Testis (tissue), 3 donors: ENCODE results near the gene CACNB3. TPM values are rescaled to one million over a fixed set of nuclear protein-coding genes. Genes with fewer than 3 reads are reported as not detected.
"Not testable (repeated sequence)": the region's sequence is repeated elsewhere in the genome, so short reads cannot be mapped to it uniquely, and the experiment has no call there.

Source experiments
- DNase-seq: peaks from one replicate; pipeline ENCODE4 v3.0.0-alpha.2; 2019
- H3K27ac ChIP-seq, 2 donors: fragments of 200-600 bp; sonication (generic); one replicate each; pipeline ENCODE4 v1.5.1; 2019
- H3K27me3 ChIP-seq: fragments of 200-600 bp; sonication (generic); one replicate; pipeline ENCODE4 v1.5.1; 2019
- H3K36me3 ChIP-seq: fragments of 200-600 bp; sonication (generic); one replicate; pipeline ENCODE4 v1.5.1; 2017; ENCODE audit warnings: low read depth; ENCODE audit errors: missing control alignments
- H3K4me1 ChIP-seq: fragments of 200-600 bp; sonication (generic); one replicate; pipeline ENCODE4 v1.5.1; 2019
- H3K4me3 ChIP-seq, 2 donors: fragments of 200-600 bp; sonication (generic); one replicate each; pipeline ENCODE4 v1.5.1; 2017 to 2019
- H3K9me3 ChIP-seq: fragments of 200-600 bp; sonication (generic); one replicate; pipeline ENCODE4 v1.5.1; 2017
- CTCF ChIP-seq, 3 experiments: fragments of 450-650 bp in 2 of 3; fragments of 200-600 bp in 1 of 3; sonication (generic) in 1 of 3; IDR thresholded peaks; one replicate each; pipeline ENCODE4 v1.5.1; 2016 to 2019; ENCODE audit warnings: antibody characterized with exemption in 3 of 3, mild to moderate bottlenecking in 2 of 3, moderate library complexity in 1 of 3
- POLR2A ChIP-seq: fragments of 450-650 bp; IDR thresholded peaks from one replicate; pipeline ENCODE4 v1.6.1; 2017; ENCODE audit warnings: antibody characterized with exemption, mild to moderate bottlenecking, moderate library complexity
- WGBS, 2 donors: methylation state at CpG; one replicate each; pipeline ENCODE4 v1.1.5; 2018; 5-methylcytosine and 5-hydroxymethylcytosine counted together
- intact Hi-C: fragments of 100-400 bp; cut with DNase I; formaldehyde crosslinking; loops from one replicate; pipeline ENCODE4 v1.15.1; 2023; ENCODE audit warnings: low total_unique reads
- polyA plus RNA-seq: library from polyadenylated mRNA; stranded (reverse); fragments of 350-450 nt; fragmentation: Illumina TruSeq; extraction: RNeasy Lipid Tissue Mini Kit (QIAGEN cat#74804); gene quantifications from one replicate; pipeline ENCODE4 v1.2.3, GENCODE V29; 2014; ENCODE audit warnings: low read depth, low replicate concordance; ENCODE audit not compliant: insufficient read depth
- total RNA-seq, 2 donors: library from RNA; depleted of rRNA; stranded (reverse); fragments of >200 nt; gene quantifications; one replicate each; pipeline ENCODE4 v1.2.3, GENCODE V29; 2016

Gene CACNB3
- total and polyA plus RNA-seq, 3 donors from 2014 or later, result 17.2 to 20.1 (median 19.3) TPM

- H3K36me3 ChIP-seq, result no peaks in the 10 kb centered on the region
- WGBS, 2 donors, result 85 to 86% methylated on average over 8 of the region's 8 CpGs
Observed at GRCh38 chr12:48858043-48858442, 39.7 kb downstream of the CACNB3 start.

GRCh38 chr12:48859607-48860006 is 41.3 kb downstream of the CACNB3 start:
- no peak for DNase-seq

More at GRCh38 chr12:48858043-48858442, 39.7 kb downstream of the CACNB3 start:
- intact Hi-C loops, result no loop called here
- Histone ChIP-seq H3K27me3 (no peaks in the 10 kb centered on the region), H3K4me3 (no peak overlapping the region), H3K4me1 (peaks cover under 1% of the 10 kb centered on the region), H3K27ac (no peak overlapping the region), H3K9me3 (no peaks in the 10 kb centered on the region)
- no peak for DNase-seq
- no peak for TF ChIP-seq POLR2A
- no peak for TF ChIP-seq CTCF (IDR thresholded peaks at IDR 0.05)

GRCh38 chr12:48860236-48860635 is 41.9 kb downstream of the CACNB3 start:
- WGBS, 2 donors, result 80 to 96% methylated on average over 5 of the region's 5 CpGs
- intact Hi-C loops, H3K4me3 ChIP-seq, H3K36me3 ChIP-seq, H3K27ac ChIP-seq, H3K27me3 ChIP-seq, H3K9me3 ChIP-seq, DNase-seq, H3K4me1 ChIP-seq: not testable (repeated sequence)

More at GRCh38 chr12:48859607-48860006, 41.3 kb downstream of the CACNB3 start:
- Histone ChIP-seq H3K4me1 (no peaks in the 10 kb centered on the region), H3K27ac (no peak overlapping the region), H3K4me3 (no peak overlapping the region), H3K27me3 (no peaks in the 10 kb centered on the region), H3K9me3 (no peaks in the 10 kb centered on the region), H3K36me3 (no peaks in the 10 kb centered on the region)
- 95% methylated on average over 5 of the region's 5 CpGs for WGBS, 2 donors
- intact Hi-C loops, result no loop called here
- TF ChIP-seq POLR2A, result no peak
- TF ChIP-seq CTCF (IDR thresholded peaks at IDR 0.05), result no peak

GRCh38 chr12:48861111-48861510 is 42.8 kb downstream of the CACNB3 start:
- Histone ChIP-seq H3K36me3 (no peaks in the 10 kb centered on the region), H3K9me3 (no peaks in the 10 kb centered on the region), H3K4me1 (no peaks in the 10 kb centered on the region), H3K27me3 (no peaks in the 10 kb centered on the region), H3K4me3 (no peak overlapping the region), H3K27ac (no peak overlapping the region)
- DNase-seq, result no peak
- WGBS, 2 donors, result 85 to 96% methylated on average over 2 of the region's 2 CpGs
- TF ChIP-seq CTCF (IDR thresholded peaks at IDR 0.05), result no peak
- no peak for TF ChIP-seq POLR2A
- intact Hi-C loops, result no loop called here

GRCh38 chr12:48862760-48863159 is 44.5 kb downstream of the CACNB3 start:
- H3K9me3 ChIP-seq, result no peaks in the 10 kb centered on the region
- TF ChIP-seq CTCF (IDR thresholded peaks at IDR 0.05) (no peak), POLR2A (no peak)
- DNase-seq, result no peak
- H3K27me3 ChIP-seq, result no peaks in the 10 kb centered on the region
- intact Hi-C loops, result no loop called here
- H3K36me3 ChIP-seq, result no peaks in the 10 kb centered on the region
- WGBS, 2 donors, result 74 to 79% methylated on average over 5 of the region's 5 CpGs
- no peaks in the 10 kb centered on the region for H3K4me1 ChIP-seq
- no peak overlapping the region for H3K27ac ChIP-seq
- no peak overlapping the region for H3K4me3 ChIP-seq
